Measurements from ENCODE around the gene LYRM7.

GRCh38 chr5:131171276-131171810 is 599 bp downstream of the LYRM7 start:
- TF ChIP-seq CTCF (conservative IDR thresholded peaks at IDR 0.05; ENCODE audit: low read depth, low read length) (no peak), EZH2 (IDR thresholded peaks at IDR 0.05; ENCODE audit: low read length, unreplicated experiment) (no peak), EZH2phosphoT487 (IDR thresholded peaks at IDR 0.05; ENCODE audit: borderline replicate concordance, low read length) (no peak)

All from PC-3 (cell line).